AG10803 (cell line): Measurements from ENCODE around the gene TMEM37.

Experiments
- DNase-seq: peaks from one replicate; pipeline ENCODE4 v3.0.0; 2010; ENCODE audit warnings: low read depth
- H3K4me3 ChIP-seq: 2 replicates; pipeline ENCODE4 v1.5.1; 2011; ENCODE audit warnings: mild to moderate bottlenecking, low read length, control low read depth
- CTCF ChIP-seq: conservative IDR thresholded peaks from 2 replicates; pipeline ENCODE4 v1.5.1; 2011; ENCODE audit warnings: mild to moderate bottlenecking, low read length, control low read depth, inconsistent platforms

The TMEM37 gene

GRCh38 chr2:119439574-119440500, 8.2 kb downstream of the TMEM37 start:
- TF ChIP-seq CTCF: no peak
- H3K4me3 ChIP-seq: no peak overlapping the region
- no peak for DNase-seq

- no peak for DNase-seq
- no peak for TF ChIP-seq CTCF
- H3K4me3 ChIP-seq: no peak overlapping the region
Observed at GRCh38 chr2:119440501-119440870, 8.8 kb downstream of the TMEM37 start.

GRCh38 chr2:119440873-119441272, 9.2 kb downstream of the TMEM37 start:
- TF ChIP-seq CTCF: no peak
- H3K4me3 ChIP-seq: no peak overlapping the region
- no peak for DNase-seq

- no peak for TF ChIP-seq CTCF
- no peak overlapping the region for H3K4me3 ChIP-seq
- no peak for DNase-seq
Observed at GRCh38 chr2:119441376-119442225, 9.9 kb downstream of the TMEM37 start.

- no peak for DNase-seq
- H3K4me3 ChIP-seq: no peak overlapping the region
- TF ChIP-seq CTCF: no peak
Observed at GRCh38 chr2:119442226-119442619, 10.6 kb downstream of the TMEM37 start.

- TF ChIP-seq CTCF: no peak
- no peak for DNase-seq
- no peak overlapping the region for H3K4me3 ChIP-seq
Observed at GRCh38 chr2:119442850-119443249, 11.2 kb downstream of the TMEM37 start.
